ENCODE measurements around the gene LMX1B. TPM values are rescaled to one million over a fixed set of nuclear protein-coding genes. Genes with fewer than 3 reads are reported as not detected.

Gene LMX1B
- total and polyA plus RNA-seq, 2 of the 4 experiments (the other 2 are of a cell fraction), result not detected

GRCh38 chr9:126607086-126607485 lies 6.6 kb upstream of the LMX1B start:
- Histone ChIP-seq H2AK9ac (replicated peaks; ENCODE audit: low read depth, low read length, poor library complexity) (no peak overlapping the region), H3K9me3 (ENCODE audit: control insufficient read depth, insufficient read depth, low read length) (no peaks in the 10 kb centered on the region), H2AFZ (replicated peaks; ENCODE audit: low read length, poor library complexity) (no peak overlapping the region), H2BK120ac (ENCODE audit: low read depth, low read length) (no peak overlapping the region), H3K9ac (ENCODE audit: low read depth, low read length) (no peak overlapping the region), H3K23ac (ENCODE audit: low read depth, low read length) (no peak overlapping the region), H4K20me1 (ENCODE audit: insufficient read depth, low read length) (peaks cover 4% of the 10 kb centered on the region; the same call in 1 of the 2 replicates), H2BK5ac (ENCODE audit: low read depth, low read length, poor library complexity, severe bottlenecking) (no peak overlapping the region), H3K27me3 (ENCODE audit: control insufficient read depth, insufficient read depth, low read length) (peaks cover 77% of the 10 kb centered on the region), H4K91ac (ENCODE audit: insufficient read depth, low read depth, low read length) (no peak overlapping the region), H3K56ac (ENCODE audit: extremely low read depth, insufficient read depth, low read length) (no peak overlapping the region), H3K4me2 (ENCODE audit: low read depth, low read length) (no peak overlapping the region), H3K4me1 (ENCODE audit: control insufficient read depth, insufficient read depth, low read length) (no peaks in the 10 kb centered on the region), H3K9me1 (ENCODE audit: insufficient read depth, low read length) (no peaks in the 10 kb centered on the region), H3K27ac (ENCODE audit: insufficient read depth, low read length) (no peak overlapping the region), H2BK20ac (ENCODE audit: low read depth, low read length) (no peak overlapping the region), H4K5ac (ENCODE audit: low read depth, low read length) (no peak overlapping the region), H3K79me1 (ENCODE audit: low read depth in 1 of 2, low read length in 2 of 2) (no peaks in the 10 kb centered on the region), H3K4ac (ENCODE audit: low read depth, low read length) (no peak overlapping the region), H2BK15ac (ENCODE audit: low read depth, low read length) (no peak overlapping the region), H3K18ac (ENCODE audit: low read depth, low read length) (no peak overlapping the region), H2AK5ac (ENCODE audit: low read depth, low read length) (no peak overlapping the region), H4K8ac (ENCODE audit: low read depth in 2 of 2, low read length in 2 of 2) (no peak overlapping the region), H3K4me3 (ENCODE audit: insufficient read depth, low read depth, low read length) (no peak overlapping the region), H3K36me3 (ENCODE audit: control insufficient read depth, insufficient read depth, low read length) (no peaks in the 10 kb centered on the region), H3K14ac (replicated peaks; ENCODE audit: low read depth, low read length) (no peak overlapping the region)
- no peak for ATAC-seq (ENCODE audit: low read depth)
- no peak for DNase-seq
- CTCF ChIA-PET, result no interaction called here
- no TSS peak for BruUV-seq (replicated peaks)
- dilution Hi-C loops (cut with HindIII; ENCODE audit: low sequenced_read_pairs, unreplicated experiment) (no loop called here), in situ Hi-C loops (cut with MboI; ENCODE audit: low sequenced_read_pairs) (no loop called here), intact Hi-C loops (cut with micrococcal nuclease) (no loop called here)
- POLR2A ChIA-PET (ENCODE audit: unreplicated experiment), result no interaction called here
- WGBS, 2 experiments (ENCODE audit: extremely low coverage in 2 of 2, insufficient read length in 1 of 2), result no CpG with 5 or more reads among the region's 1 CpG
- TF ChIP-seq RCOR1 (IDR thresholded peaks at IDR 0.05; ENCODE audit: insufficient replicate concordance, low read length) (no peak), CHD1 (IDR thresholded peaks at IDR 0.05; ENCODE audit: low read depth, low read length) (no peak), CTCF (conservative IDR thresholded peaks at IDR 0.05; ENCODE audit: low read depth, low read length) (no peak), BHLHE40 (IDR thresholded peaks at IDR 0.05; ENCODE audit: low read depth, low read length) (no peak), MXI1 (IDR thresholded peaks at IDR 0.05; ENCODE audit: borderline replicate concordance, low read depth, low read length) (no peak), NFE2L2 (IDR thresholded peaks at IDR 0.05; ENCODE audit: low read depth, low read length) (no peak), FOS (IDR thresholded peaks at IDR 0.05; ENCODE audit: low read depth, low read length) (no peak), RAD21 (IDR thresholded peaks at IDR 0.05; ENCODE audit: low read length) (no peak), POLR2A (IDR thresholded peaks at IDR 0.05; ENCODE audit: low read depth, low read length) (no peak), MAZ (IDR thresholded peaks at IDR 0.05; ENCODE audit: borderline replicate concordance, low read depth, low read length) (no peak), CEBPB (IDR thresholded peaks at IDR 0.05; ENCODE audit: low read depth, low read length) (no peak), RFX5 (IDR thresholded peaks at IDR 0.05; ENCODE audit: low read depth, low read length) (no peak), MAFK (IDR thresholded peaks at IDR 0.05; ENCODE audit: low read depth, low read length) (no peak), ELK1 (IDR thresholded peaks at IDR 0.05; ENCODE audit: borderline replicate concordance, low read depth, low read length) (no peak), USF2 (IDR thresholded peaks at IDR 0.05; ENCODE audit: low read depth, low read length) (no peak), SMC3 (IDR thresholded peaks at IDR 0.05; ENCODE audit: low read depth, low read length) (no peak)

All from IMR-90 (cell line).